ENCODE data around the gene NDUFA8. TPM values are rescaled to one million over a fixed set of nuclear protein-coding genes. Genes with fewer than 3 reads are reported as not detected.

Gene NDUFA8
- polyA plus RNA-seq, 1 donor (not counting 4 experiments of a cell fraction or from before 2014, with no cell fraction given) = 105 TPM

DNA sequence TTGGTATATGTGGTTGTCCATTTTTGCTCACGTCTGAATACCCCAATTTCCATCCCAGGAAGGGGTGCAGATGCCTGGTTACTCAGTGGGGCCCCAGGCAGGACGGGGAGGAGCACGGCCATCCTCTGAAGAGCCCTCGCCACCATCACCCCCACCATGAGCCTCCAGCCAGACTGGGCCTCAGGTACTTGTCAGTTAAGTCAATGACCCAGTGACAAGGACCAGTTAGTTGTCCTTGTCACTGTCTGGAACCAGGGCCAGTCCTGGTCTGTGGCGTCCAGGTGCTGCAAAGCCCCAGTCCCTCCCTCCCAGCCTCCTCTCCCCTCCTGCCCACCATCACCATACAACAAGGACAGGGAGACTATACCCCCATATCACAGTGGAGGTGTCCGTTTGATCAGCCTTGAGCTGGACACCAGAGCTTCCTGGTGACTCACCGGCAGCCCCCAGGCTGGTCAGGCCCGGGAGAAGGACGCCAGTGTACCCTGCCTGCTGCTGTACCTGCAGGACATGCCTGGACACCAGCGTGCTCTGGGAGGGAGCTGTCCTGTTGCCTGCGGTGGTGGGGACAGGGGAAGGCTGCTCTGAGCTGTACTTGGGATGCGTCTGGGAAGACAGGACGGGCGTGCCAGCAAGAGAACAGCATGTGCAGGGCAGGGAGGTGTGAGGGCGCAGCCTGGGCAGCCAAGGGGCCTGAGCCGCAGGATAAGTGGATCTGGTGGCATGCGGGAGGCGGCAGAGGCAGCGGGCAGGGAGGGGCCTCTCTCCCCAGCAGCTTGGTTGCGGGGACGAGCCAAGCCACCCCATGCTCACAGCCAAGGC lies 33.9 kb downstream of the NDUFA8 start:
- Histone ChIP-seq H3K4me1 (ENCODE audit: control insufficient read depth, extremely low read depth, insufficient read depth, low read length) (peaks cover 22% of the 10 kb centered on the region), H3K9me1 (ENCODE audit: control insufficient read depth, extremely low read depth, insufficient read depth, low read length) (no peaks in the 10 kb centered on the region), H4K20me1 (ENCODE audit: control insufficient read depth, extremely low read depth, insufficient read depth, low read length) (no peaks in the 10 kb centered on the region), H3K9me3 (ENCODE audit: control insufficient read depth, low read depth, low read length) (no peaks in the 10 kb centered on the region), H3K4me3 (ENCODE audit: control insufficient read depth in 2 of 3, extremely low read depth in 1 of 3, insufficient read depth in 2 of 3, low read depth in 1 of 3, low read length in 3 of 3) (peak overlapping the region in 2 of 3 experiments; percentile 5 to 42), H3K27me3 (ENCODE audit: control insufficient read depth, extremely low read depth, insufficient read depth, low read length) (peaks cover 3% of the 10 kb centered on the region), H3K27ac (ENCODE audit: control insufficient read depth, insufficient read depth, low read length) (no peak overlapping the region), H3K79me2 (ENCODE audit: control insufficient read depth, insufficient read depth, low read length) (no peaks in the 10 kb centered on the region), H2AFZ (ENCODE audit: control insufficient read depth, low read length) (peak overlapping the region; percentile 86), H3K4me2 (ENCODE audit: control insufficient read depth, extremely low read depth, insufficient read depth, low read depth, low read length) (peak overlapping the region; percentile 76), H3K36me3 (ENCODE audit: control insufficient read depth in 2 of 2, extremely low read depth in 1 of 2, insufficient read depth in 2 of 2, low read length in 2 of 2) (no peaks in the 10 kb centered on the region), H3K9ac (ENCODE audit: control insufficient read depth, extremely low read depth, insufficient read depth, low read length) (peak overlapping the region; percentile 31)
- TF ChIP-seq, protein P1, sequence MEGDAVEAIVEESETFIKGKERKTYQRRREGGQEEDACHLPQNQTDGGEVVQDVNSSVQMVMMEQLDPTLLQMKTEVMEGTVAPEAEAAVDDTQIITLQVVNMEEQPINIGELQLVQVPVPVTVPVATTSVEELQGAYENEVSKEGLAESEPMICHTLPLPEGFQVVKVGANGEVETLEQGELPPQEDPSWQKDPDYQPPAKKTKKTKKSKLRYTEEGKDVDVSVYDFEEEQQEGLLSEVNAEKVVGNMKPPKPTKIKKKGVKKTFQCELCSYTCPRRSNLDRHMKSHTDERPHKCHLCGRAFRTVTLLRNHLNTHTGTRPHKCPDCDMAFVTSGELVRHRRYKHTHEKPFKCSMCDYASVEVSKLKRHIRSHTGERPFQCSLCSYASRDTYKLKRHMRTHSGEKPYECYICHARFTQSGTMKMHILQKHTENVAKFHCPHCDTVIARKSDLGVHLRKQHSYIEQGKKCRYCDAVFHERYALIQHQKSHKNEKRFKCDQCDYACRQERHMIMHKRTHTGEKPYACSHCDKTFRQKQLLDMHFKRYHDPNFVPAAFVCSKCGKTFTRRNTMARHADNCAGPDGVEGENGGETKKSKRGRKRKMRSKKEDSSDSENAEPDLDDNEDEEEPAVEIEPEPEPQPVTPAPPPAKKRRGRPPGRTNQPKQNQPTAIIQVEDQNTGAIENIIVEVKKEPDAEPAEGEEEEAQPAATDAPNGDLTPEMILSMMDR (optimal IDR thresholded peaks at IDR 0.05 in 1 of 3, IDR thresholded peaks at IDR 0.05 in 1 of 3, conservative IDR thresholded peaks at IDR 0.05 in 1 of 3; ENCODE audit: extremely low read depth in 1 of 3, insufficient read depth in 2 of 3, low read length in 3 of 3) = no peak
- DNase-seq (ENCODE audit: low read depth, low spot score) (peak; percentile 38), FAIRE-seq (peak; percentile 67)
- dilution Hi-C loops (cut with MboI; ENCODE audit: extremely low pct_ligation_motif_present, low sequenced_read_pairs) = no loop called here

- Histone ChIP-seq H3K9me3 (ENCODE audit: control insufficient read depth, low read depth, low read length) (no peaks in the 10 kb centered on the region), H3K27ac (ENCODE audit: control insufficient read depth, insufficient read depth, low read length) (no peak overlapping the region), H4K20me1 (ENCODE audit: control insufficient read depth, extremely low read depth, insufficient read depth, low read length) (no peaks in the 10 kb centered on the region), H3K27me3 (ENCODE audit: control insufficient read depth, extremely low read depth, insufficient read depth, low read length) (peaks cover 3% of the 10 kb centered on the region), H3K4me3 (ENCODE audit: control insufficient read depth in 2 of 3, extremely low read depth in 1 of 3, insufficient read depth in 2 of 3, low read depth in 1 of 3, low read length in 3 of 3) (no peak overlapping the region), H2AFZ (ENCODE audit: control insufficient read depth, low read length) (no peak overlapping the region), H3K4me1 (ENCODE audit: control insufficient read depth, extremely low read depth, insufficient read depth, low read length) (peaks cover 22% of the 10 kb centered on the region), H3K36me3 (ENCODE audit: control insufficient read depth in 2 of 2, extremely low read depth in 1 of 2, insufficient read depth in 2 of 2, low read length in 2 of 2) (no peaks in the 10 kb centered on the region), H3K79me2 (ENCODE audit: control insufficient read depth, insufficient read depth, low read length) (no peaks in the 10 kb centered on the region), H3K9ac (ENCODE audit: control insufficient read depth, extremely low read depth, insufficient read depth, low read length) (no peak overlapping the region), H3K4me2 (ENCODE audit: control insufficient read depth, extremely low read depth, insufficient read depth, low read depth, low read length) (peak overlapping the region; percentile 16), H3K9me1 (ENCODE audit: control insufficient read depth, extremely low read depth, insufficient read depth, low read length) (no peaks in the 10 kb centered on the region)
- dilution Hi-C loops (cut with MboI; ENCODE audit: extremely low pct_ligation_motif_present, low sequenced_read_pairs) = no loop called here
- peak; percentile 77 for FAIRE-seq
- DNase-seq (ENCODE audit: low read depth, low spot score) = no peak
- TF ChIP-seq EZH2 (IDR thresholded peaks at IDR 0.05; ENCODE audit: low read length) = no peak
- TF ChIP-seq, protein P1 (optimal IDR thresholded peaks at IDR 0.05 in 1 of 3, IDR thresholded peaks at IDR 0.05 in 1 of 3, conservative IDR thresholded peaks at IDR 0.05 in 1 of 3; ENCODE audit: extremely low read depth in 1 of 3, insufficient read depth in 2 of 3, low read length in 3 of 3) = peak; percentile 92 to 97 (median 95)
Measured at GRCh38 chr9:122125158-122125508, 34.4 kb downstream of the NDUFA8 start.
